Heart left ventricle (tissue), 16 donors: ENCODE results near the gene ACOX1. TPM values are rescaled to one million over a fixed set of nuclear protein-coding genes. Genes with fewer than 3 reads are reported as not detected.

Source experiments
- ATAC-seq, 4 donors: fragments of 200-7000 bp; cut with Tn5 transposase; one replicate each; pipeline ENCODE4 v1.9.1; 2020 to 2022; ENCODE audit warnings: moderate library complexity in 4 of 4, mild to moderate bottlenecking in 3 of 4, moderate number of reproducible peaks in 1 of 4
- DNase-seq, 5 donors: peaks; one replicate each; pipeline ENCODE4 v3.0.0-alpha.2; 2020
- H3K27ac ChIP-seq, 12 donors: fragments of 200-600 bp; sonication (generic) in 4 of 12; one replicate each; pipeline versions ENCODE4 v1.5.0 to v1.8.0; 2016 to 2022; ENCODE audit warnings: mild to moderate bottlenecking in 2 of 12
- H3K27me3 ChIP-seq, 9 donors: fragments of 200-600 bp; sonication (generic) in 2 of 9; one replicate each; pipeline versions ENCODE4 v1.5.1 to v1.8.0; 2016 to 2022; ENCODE audit warnings: mild to moderate bottlenecking in 3 of 9
- H3K36me3 ChIP-seq, 9 donors: fragments of 200-600 bp; sonication (generic) in 2 of 9; one replicate each; pipeline versions ENCODE4 v1.5.0 to v1.8.0; 2018 to 2022; ENCODE audit warnings: mild to moderate bottlenecking in 2 of 9
- H3K4me1 ChIP-seq, 12 donors: fragments of 200-600 bp; sonication (generic) in 4 of 12; one replicate each; pipeline versions ENCODE4 v1.5.0 to v1.8.0; 2016 to 2022; ENCODE audit warnings: mild to moderate bottlenecking in 3 of 12
- H3K4me3 ChIP-seq, 12 donors: fragments of 200-600 bp; sonication (generic) in 4 of 12; one replicate each; pipeline versions ENCODE4 v1.5.0 to v1.8.0; 2017 to 2022; ENCODE audit warnings: mild to moderate bottlenecking in 9 of 12, moderate library complexity in 4 of 12
- H3K9me3 ChIP-seq, 12 donors: fragments of 200-600 bp; sonication (generic) in 4 of 12; one replicate each; pipeline versions ENCODE4 v1.5.0 to v1.8.0; 2016 to 2022; ENCODE audit warnings: mild to moderate bottlenecking in 1 of 12
- POLR2A ChIP-seq, 2 donors: fragments of 450-650 bp; IDR thresholded peaks; one replicate each; pipeline ENCODE4 v1.6.1; 2017; ENCODE audit warnings: antibody characterized with exemption in 2 of 2, mild to moderate bottlenecking in 2 of 2, moderate library complexity in 2 of 2
- WGBS, 4 donors: extraction: QIAGEN DNeasy Blood & Tissue Kit in 2 of 4; methylation state at CpG; one replicate each; pipeline versions ENCODE4 v1.1.5 to v1.1.7; 2013 to 2018; 5-methylcytosine and 5-hydroxymethylcytosine counted together
- intact Hi-C, 10 donors: fragments of 100-400 bp; cut with DNase I; formaldehyde crosslinking; loops; one replicate each; pipeline versions ENCODE4 v1.11.1 to v1.14.2; 2022
- polyA plus RNA-seq, 2 donors: library from polyadenylated mRNA; stranded (reverse); fragments of 200-250 nt; gene quantifications; one replicate each; pipeline ENCODE4 v1.2.3, GENCODE V29; 2013
- total RNA-seq, 9 donors: library from RNA; depleted of rRNA in 2 of 9; stranded (reverse); fragments of >200 nt in 2 of 9; fragmentation: NEBNext Ultra II Directional in 3 of 9; extraction: Animal tissue kit (Norgen Biotek cat#: 25700) in 3 of 9; gene quantifications; one replicate each; pipeline versions ENCODE4 v1.1.0 to v1.2.4, GENCODE V29; 2016 to 2023
- TF ChIP-seq, protein P1 (sequence below), 12 donors: fragments of 200-600 bp; sonication (generic) in 4 of 12; IDR thresholded peaks; one replicate each; pipeline versions ENCODE4 v1.5.0 to v1.8.0; 2018 to 2022; ENCODE audit warnings: antibody characterized with exemption in 12 of 12, mild to moderate bottlenecking in 5 of 12
- donor health status: ischemic (EF 13 %, LVEDD 7.1; RV severe dilation, severe dysfunction).
- donor health status: healthy with polysubstance abuse.
- donor health status: DM: no; HTN: yes; CAD: no.
- donor health status: DM: no; HTN: no; CAD: no.
- donor health status: ischemic (EF 25% LVEDD 6.9; RV normal size, moderate dysfunction).
- donor health status: ischemic (EF 25% LVEDD 5.7; RV mildly dilated, moderate dysfunction).
- donor health status: healthy.
- donor health status: DM: yes; HTN: yes; CAD: no.
- donor health status: ischemic (EF 35%, LVEDD 5.7; RV mildly dilated, moderate dysfunction).
- donor health status: nonischemic (EF 11% LVEDD 7.7; RV severe dilation, severe dysfunction).
- donor health status: DM: yes; HTN: yes; CAD: no.
- donor health status: PGD.
- donor health status: ischemic (EF 29% LVEDD 5.4; RV normal size, mild dysfunction).
- donor health status: nonischemic (EF 23%, LVEDD 6.1; RV moderate dilation, normal function).

ACOX1 gene
- total and polyA plus RNA-seq, 11 donors, result 19.5 to 117 (median 78.3) TPM

DNA sequence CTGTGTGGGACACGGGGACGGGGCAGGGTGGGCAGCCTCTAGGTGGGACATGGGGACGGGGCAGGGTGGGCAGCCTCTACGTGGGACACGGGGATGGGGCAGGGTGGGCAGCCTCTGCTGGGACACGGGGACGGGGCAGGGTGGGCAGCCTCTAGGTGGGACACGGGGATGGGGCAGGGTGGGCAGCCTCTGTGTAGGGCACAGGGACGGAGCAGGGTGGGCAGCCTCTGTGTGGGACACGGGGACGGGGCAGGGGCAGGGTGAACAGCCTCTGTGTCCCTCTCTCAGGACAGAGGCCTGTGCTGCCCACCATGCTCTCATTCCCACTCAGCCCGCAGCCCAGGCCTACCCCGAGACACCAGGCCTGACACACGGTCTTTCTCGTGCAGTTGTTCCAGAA lies 57.4 kb downstream of the ACOX1 start:
- 96 to 97% (median 97%) methylated on average over 11 to 15 of the region's 15 CpGs for WGBS, 4 donors
- intact Hi-C loops, result no loop called here
- no peaks in the 10 kb centered on the region for H3K9me3 ChIP-seq
- no peaks in the 10 kb centered on the region for H3K4me1 ChIP-seq
- H3K36me3 ChIP-seq, result peaks cover 0 to 19% (median 7%) of the 10 kb centered on the region in 9 donors
- no peak overlapping the region for H3K4me3 ChIP-seq
- no peak for TF ChIP-seq POLR2A (IDR thresholded peaks at IDR 0.05)
- TF ChIP-seq, protein P1, sequence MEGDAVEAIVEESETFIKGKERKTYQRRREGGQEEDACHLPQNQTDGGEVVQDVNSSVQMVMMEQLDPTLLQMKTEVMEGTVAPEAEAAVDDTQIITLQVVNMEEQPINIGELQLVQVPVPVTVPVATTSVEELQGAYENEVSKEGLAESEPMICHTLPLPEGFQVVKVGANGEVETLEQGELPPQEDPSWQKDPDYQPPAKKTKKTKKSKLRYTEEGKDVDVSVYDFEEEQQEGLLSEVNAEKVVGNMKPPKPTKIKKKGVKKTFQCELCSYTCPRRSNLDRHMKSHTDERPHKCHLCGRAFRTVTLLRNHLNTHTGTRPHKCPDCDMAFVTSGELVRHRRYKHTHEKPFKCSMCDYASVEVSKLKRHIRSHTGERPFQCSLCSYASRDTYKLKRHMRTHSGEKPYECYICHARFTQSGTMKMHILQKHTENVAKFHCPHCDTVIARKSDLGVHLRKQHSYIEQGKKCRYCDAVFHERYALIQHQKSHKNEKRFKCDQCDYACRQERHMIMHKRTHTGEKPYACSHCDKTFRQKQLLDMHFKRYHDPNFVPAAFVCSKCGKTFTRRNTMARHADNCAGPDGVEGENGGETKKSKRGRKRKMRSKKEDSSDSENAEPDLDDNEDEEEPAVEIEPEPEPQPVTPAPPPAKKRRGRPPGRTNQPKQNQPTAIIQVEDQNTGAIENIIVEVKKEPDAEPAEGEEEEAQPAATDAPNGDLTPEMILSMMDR (IDR thresholded peaks at IDR 0.05), result no peak
- no peak overlapping the region for H3K27ac ChIP-seq
- DNase-seq, result no peak
- no peaks in the 10 kb centered on the region for H3K27me3 ChIP-seq
- no peak for ATAC-seq

DNA sequence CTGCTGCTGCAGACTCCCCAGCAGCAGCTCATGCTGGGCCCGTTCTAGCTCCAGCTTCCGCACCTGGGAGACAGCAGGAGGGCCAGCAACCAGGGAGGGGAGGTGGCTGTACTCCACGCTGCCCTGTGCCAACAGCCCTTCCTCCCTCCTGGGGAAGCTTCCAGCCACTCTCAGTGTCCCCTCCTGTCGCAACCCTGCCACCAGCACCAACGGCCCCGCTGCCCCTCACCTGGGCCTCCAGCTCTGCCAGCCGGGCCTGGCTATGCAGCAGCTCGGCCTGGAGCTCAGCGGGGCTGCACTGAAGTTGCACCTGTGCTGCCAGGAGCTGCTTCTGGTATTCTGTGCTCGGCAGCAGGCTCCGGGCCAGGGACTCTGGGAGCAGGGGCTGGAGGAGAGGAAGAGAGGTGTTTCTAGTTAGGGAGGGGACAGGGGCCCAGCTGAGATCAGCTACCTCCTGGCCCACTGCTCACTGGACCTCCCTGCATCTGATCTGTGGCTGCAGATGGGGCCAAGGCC lies 58.9 kb downstream of the ACOX1 start:
- intact Hi-C loops, result no loop called here

DNA sequence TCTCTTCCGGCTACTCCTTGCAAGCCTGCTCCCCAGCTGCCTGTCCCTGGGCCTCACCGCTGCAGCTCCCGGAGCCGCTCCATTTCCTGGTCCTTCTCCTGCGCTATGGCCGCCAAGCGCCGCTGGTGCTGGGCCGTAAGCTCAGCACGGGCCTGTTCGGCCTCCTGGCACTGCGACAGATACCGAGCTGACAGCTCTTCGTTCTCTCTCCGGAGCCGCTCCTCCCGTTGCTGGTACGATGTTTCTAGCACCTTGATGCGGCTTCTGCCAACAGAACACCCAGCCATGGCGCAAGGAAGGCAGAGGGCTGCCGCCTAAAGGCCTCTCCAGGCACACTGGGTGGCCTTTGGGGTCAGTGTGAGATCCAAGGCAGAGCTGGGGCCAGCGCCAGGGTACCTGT lies 59.4 kb downstream of the ACOX1 start:
- TF ChIP-seq, protein P1 (IDR thresholded peaks at IDR 0.05), result no peak
- TF ChIP-seq POLR2A (IDR thresholded peaks at IDR 0.05), result no peak

More for the DNA sequence above, 58.9 kb downstream of the ACOX1 start:
- ATAC-seq, result no peak
- no peak for TF ChIP-seq POLR2A (IDR thresholded peaks at IDR 0.05)
- TF ChIP-seq, protein P1 (IDR thresholded peaks at IDR 0.05), result no peak
- 71 to 93% (median 83%) methylated on average over 4 to 11 of the region's 11 CpGs for WGBS, 4 donors
- no peak overlapping the region for H3K4me3 ChIP-seq
- no peak overlapping the region for H3K27ac ChIP-seq
- H3K27me3 ChIP-seq, result no peaks in the 10 kb centered on the region
- no peaks in the 10 kb centered on the region for H3K4me1 ChIP-seq
- DNase-seq, result no peak
- H3K36me3 ChIP-seq, result peaks cover 0 to 11% (median 0%) of the 10 kb centered on the region in 9 donors
- H3K9me3 ChIP-seq, result no peaks in the 10 kb centered on the region

DNA sequence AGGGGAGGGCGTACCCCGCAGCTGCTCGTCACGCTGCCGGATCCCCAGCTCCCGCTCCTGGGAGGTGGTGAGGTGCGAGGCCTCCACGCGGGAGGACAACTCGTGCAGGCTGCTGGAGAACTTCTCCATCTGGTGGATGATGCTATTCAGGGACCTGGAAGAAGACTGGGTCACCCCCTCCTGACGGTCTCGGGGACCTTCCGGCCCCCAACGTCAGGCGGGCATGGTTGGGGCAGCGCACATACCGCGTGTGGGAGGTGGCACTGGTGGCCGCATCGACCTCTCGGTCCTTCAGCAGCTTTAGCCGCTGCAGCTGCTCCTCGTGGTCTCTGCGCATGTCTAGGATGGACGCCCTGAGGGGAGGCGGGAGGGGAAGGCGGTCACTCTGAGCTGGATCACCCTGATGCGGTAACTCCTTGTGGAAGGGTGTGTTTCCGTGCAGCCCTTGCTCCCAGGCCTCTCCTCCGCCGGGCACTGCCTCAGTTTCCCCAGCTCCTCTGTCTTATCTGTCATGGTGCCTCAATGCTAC lies 61.0 kb downstream of the ACOX1 start:
- no peaks in the 10 kb centered on the region for H3K9me3 ChIP-seq
- H3K36me3 ChIP-seq, result peaks cover 0 to 22% (median 5%) of the 10 kb centered on the region in 9 donors
- 95 to 96% (median 96%) methylated on average over 10 to 31 of the region's 31 CpGs for WGBS, 4 donors
- no peaks in the 10 kb centered on the region for H3K4me1 ChIP-seq
- TF ChIP-seq POLR2A (IDR thresholded peaks at IDR 0.05), result no peak
- TF ChIP-seq, protein P1 (IDR thresholded peaks at IDR 0.05), result no peak
- H3K4me3 ChIP-seq, result no peak overlapping the region
- intact Hi-C loops, result no loop called here
- H3K27ac ChIP-seq, result no peak overlapping the region
- no peak for ATAC-seq
- no peaks in the 10 kb centered on the region for H3K27me3 ChIP-seq
- DNase-seq, result no peak

More for the DNA sequence above, 59.4 kb downstream of the ACOX1 start:
- Histone ChIP-seq H3K27me3 (no peaks in the 10 kb centered on the region), H3K36me3 (peaks cover 0 to 11% (median 3%) of the 10 kb centered on the region in 9 donors), H3K4me1 (no peaks in the 10 kb centered on the region), H3K4me3 (no peak overlapping the region), H3K9me3 (no peaks in the 10 kb centered on the region), H3K27ac (no peak overlapping the region)
- intact Hi-C loops, result no loop called here
- 92 to 95% (median 94%) methylated on average over 18 to 22 of the region's 22 CpGs for WGBS, 4 donors
- no peak for DNase-seq
- ATAC-seq, result no peak
